Lung (tissue), 12 donors: ENCODE measurements around the gene CBLN1. TPM values are rescaled to one million over a fixed set of nuclear protein-coding genes. Genes with fewer than 3 reads are reported as not detected.

Experiments used
- ATAC-seq: fragments of 200-7000 bp; cut with Tn5 transposase; one replicate; pipeline ENCODE4 v1.9.1; 2020; ENCODE audit warnings: moderate number of reproducible peaks; ENCODE audit not compliant: insufficient read depth, low FRiP score
- DNase-seq, 3 donors: peaks; one replicate each; pipeline ENCODE4 v3.0.0-alpha.2; 2013 to 2017
- H3K27ac ChIP-seq, 2 donors: one replicate each; pipeline ENCODE4 v1.5.1; 2013; ENCODE audit warnings: mild to moderate bottlenecking in 2 of 2, moderate library complexity in 2 of 2, control low read depth in 1 of 2, inconsistent platforms in 1 of 2, low read depth in 1 of 2, low read length in 1 of 2
- H3K27me3 ChIP-seq, 3 donors: one replicate each; pipeline ENCODE4 v1.5.1; 2013; ENCODE audit warnings: low read length in 2 of 3; ENCODE audit not compliant: control insufficient read depth in 3 of 3, insufficient read depth in 3 of 3
- H3K36me3 ChIP-seq, 4 donors: one replicate each; pipeline ENCODE4 v1.5.1; 2013; ENCODE audit warnings: low read length in 4 of 4, mild to moderate bottlenecking in 1 of 4, moderate library complexity in 1 of 4; ENCODE audit not compliant: control insufficient read depth in 4 of 4, insufficient read depth in 4 of 4
- H3K4me1 ChIP-seq, 5 donors: one replicate each; pipeline ENCODE4 v1.5.1; 2013; ENCODE audit warnings: low read length in 5 of 5, mild to moderate bottlenecking in 2 of 5, moderate library complexity in 1 of 5; ENCODE audit not compliant: control insufficient read depth in 5 of 5, insufficient read depth in 5 of 5
- H3K4me3 ChIP-seq: one replicate; pipeline ENCODE4 v1.5.1; 2013; ENCODE audit warnings: mild to moderate bottlenecking, control low read depth, moderate library complexity
- H3K9ac ChIP-seq, 2 donors: one replicate each; pipeline ENCODE4 v1.5.1; 2013; ENCODE audit warnings: low read length in 2 of 2, control low read depth in 1 of 2; ENCODE audit not compliant: insufficient read depth in 1 of 2
- H3K9me3 ChIP-seq, 4 donors: one replicate each; pipeline ENCODE4 v1.5.1; 2013; ENCODE audit warnings: low read length in 3 of 4, mild to moderate bottlenecking in 1 of 4, moderate library complexity in 1 of 4; ENCODE audit not compliant: control insufficient read depth in 4 of 4, insufficient read depth in 3 of 4
- CTCF ChIP-seq: IDR thresholded peaks from 2 replicates; pipeline ENCODE4 v1.5.1; 2012; ENCODE audit warnings: mild to moderate bottlenecking; ENCODE audit errors: control extremely low read depth, extremely low read depth
- WGBS, 2 donors: extraction: QIAGEN DNeasy Blood & Tissue Kit; methylation state at CpG; one replicate each; pipeline ENCODE4 v1.1.7; 2013; 5-methylcytosine and 5-hydroxymethylcytosine counted together
- polyA plus RNA-seq, 2 donors: library from polyadenylated mRNA; stranded (reverse); fragments of 200-250 nt; gene quantifications; one replicate each; pipeline ENCODE4 v1.2.1, GENCODE V29; 2013
- total RNA-seq, 2 donors: library from RNA; depleted of rRNA in 1 of 2; stranded (reverse); fragments of >200 nt in 1 of 2; gene quantifications; one replicate each; pipeline ENCODE4 v1.2.1, GENCODE V29; 2014 to 2021
- donor health status: control.
- donor health status: control.
- donor health status: Bipolar disorder and iron deficiency.
- donor health status: healthy.
- donor health status: DM: yes; HTN: yes; CAD: no.

Gene CBLN1
- total and polyA plus RNA-seq, 4 donors, result 0.40 to 0.43 TPM; not detected in 2

- H3K36me3 ChIP-seq, result no peaks in the 10 kb centered on the region
- H3K9me3 ChIP-seq, result no peaks in the 10 kb centered on the region
- no peak overlapping the region for H3K27ac ChIP-seq
- no peak for TF ChIP-seq CTCF
- H3K9ac ChIP-seq, result no peak overlapping the region
- H3K4me3 ChIP-seq, result no peak overlapping the region
- H3K27me3 ChIP-seq, result peaks cover 0 to 4% (median 0%) of the 10 kb centered on the region in 3 donors
- WGBS, 2 donors, result 77 to 87% methylated on average over 4 of the region's 4 CpGs
- H3K4me1 ChIP-seq, result peaks cover 0 to 1% (median 0%) of the 10 kb centered on the region in 5 donors
- no peak for ATAC-seq
- no peak for DNase-seq
Measured at GRCh38 chr16:49327466-49327865, 45.8 kb upstream of the CBLN1 start.

DNA sequence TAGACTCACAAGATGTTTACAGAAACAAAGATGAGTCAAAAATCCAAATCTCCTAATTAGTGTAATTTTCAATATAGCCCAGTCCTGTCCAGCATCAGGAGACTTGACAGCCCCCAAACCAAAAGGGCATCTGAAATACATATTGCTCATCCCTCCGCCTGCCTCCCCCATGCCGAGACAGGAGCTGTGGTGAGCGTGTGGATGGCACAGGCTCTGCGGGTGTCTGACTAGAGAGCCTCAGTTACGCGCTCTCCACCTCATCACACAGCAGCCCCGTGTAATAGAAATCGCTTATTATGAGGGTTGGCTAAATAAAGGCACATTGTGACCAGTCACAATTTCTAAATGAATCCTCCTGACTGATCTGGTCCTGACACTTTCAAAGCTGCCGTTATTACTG lies 43.1 kb upstream of the CBLN1 start:
- ATAC-seq (no peak), DNase-seq (no peak)
- no peaks in the 10 kb centered on the region for H3K36me3 ChIP-seq
- H3K4me1 ChIP-seq, result no peaks in the 10 kb centered on the region
- TF ChIP-seq CTCF, result no peak
- peaks cover 0 to 2% (median 0%) of the 10 kb centered on the region in 4 donors for H3K9me3 ChIP-seq
- no peak overlapping the region for H3K4me3 ChIP-seq
- no peak overlapping the region for H3K9ac ChIP-seq
- 91% methylated on average over 9 of the region's 9 CpGs for WGBS, 2 donors
- H3K27me3 ChIP-seq, result peaks cover 0 to 4% (median 0%) of the 10 kb centered on the region in 3 donors
- no peak overlapping the region for H3K27ac ChIP-seq

GRCh38 chr16:49315602-49316001 lies 34.0 kb upstream of the CBLN1 start:
- DNase-seq, result no peak
- Histone ChIP-seq H3K27me3 (peaks cover 0 to 13% (median 0%) of the 10 kb centered on the region in 3 donors), H3K9ac (no peak overlapping the region), H3K9me3 (no peaks in the 10 kb centered on the region), H3K4me3 (no peak overlapping the region), H3K4me1 (no peaks in the 10 kb centered on the region), H3K27ac (no peak overlapping the region), H3K36me3 (no peaks in the 10 kb centered on the region)
- no peak for TF ChIP-seq CTCF
- no peak for ATAC-seq
- WGBS, 2 donors, result 93 to 97% methylated on average over 1 of the region's 1 CpG

- peaks cover 0 to 20% (median 0%) of the 10 kb centered on the region in 3 donors for H3K27me3 ChIP-seq
- H3K4me3 ChIP-seq, result no peak overlapping the region
- H3K9ac ChIP-seq, result no peak overlapping the region
- H3K4me1 ChIP-seq, result no peaks in the 10 kb centered on the region
- no peak overlapping the region for H3K27ac ChIP-seq
- 48% methylated on average over 10 of the region's 10 CpGs for WGBS, 2 donors
- DNase-seq, result no peak
- no peaks in the 10 kb centered on the region for H3K9me3 ChIP-seq
- ATAC-seq, result no peak
- no peak for TF ChIP-seq CTCF
- no peaks in the 10 kb centered on the region for H3K36me3 ChIP-seq
Measured at GRCh38 chr16:49312389-49312985, 30.8 kb upstream of the CBLN1 start.
